HepG2 (cell line): Measurements from ENCODE around the gene CASR. TPM values are rescaled to one million over a fixed set of nuclear protein-coding genes. Genes with fewer than 3 reads are reported as not detected.

ENCODE experiments used
- ATAC-seq: fragments of 200-7000 bp; cut with Tn5 transposase; 3 replicates; pipeline ENCODE4 v1.9.1; 2020; ENCODE audit warnings: mild to moderate bottlenecking, moderate library complexity
- BruUV-seq: library from RNA; stranded (reverse); fragments of 400-500 nt; replicated peaks from 2 replicates; lab custom pipeline; 2021; lab: Mats Ljungman, UMichigan
- CTCF ChIA-PET: fragments of 300-600 bp; formaldehyde crosslinking; extraction: SDS; loops from one replicate; lab custom pipeline; 2021; ENCODE audit warnings: low total read pairs, inconsistent platforms, low intra/inter-chr PET ratio; lab: Yijun Ruan, JAX
- POLR2A ChIA-PET: fragments of 350-600 bp; sonication (Branson Sonifier 250); formaldehyde crosslinking; loops from one replicate; lab custom pipeline; 2020; ENCODE audit warnings: antibody characterized with exemption, inconsistent platforms; lab: Yijun Ruan, JAX
- DNase-seq: peaks from one replicate; pipeline ENCODE4 v3.0.0-alpha.2; 2015; ENCODE audit warnings: low spot score
- FAIRE-seq: peaks from 3 replicates; lab custom pipeline; 2011; peaks lifted over from hg19 to GRCh38; lab: Jason Lieb, UNC
- H2AFZ ChIP-seq: one replicate; pipeline ENCODE4 v1.6.1; 2011; ENCODE audit warnings: low read length, inconsistent platforms
- H3K27ac ChIP-seq: fragments of 300-600 bp; 3 replicates; pipeline ENCODE4 v1.8.0; 2011; ENCODE audit warnings: mixed run types, mild to moderate bottlenecking, mixed read lengths, low read length, inconsistent platforms; ENCODE audit not compliant: insufficient read depth; ENCODE audit errors: extremely low read length
- H3K27me3 ChIP-seq, 2 experiments: fragments of 200-600 bp in 1 of 2; 2 replicates in 1 of 2; 3 replicates in 1 of 2; pipeline versions ENCODE4 v1.6.0 to v1.8.0; 2011; ENCODE audit warnings: low read length in 2 of 2, mild to moderate bottlenecking in 2 of 2, moderate library complexity in 2 of 2, inconsistent platforms in 1 of 2; ENCODE audit not compliant: insufficient read depth in 2 of 2, control insufficient read depth in 1 of 2
- H3K36me3 ChIP-seq, 2 experiments: fragments of 200-600 bp in 1 of 2; replicated peaks in 1 of 2; 2 replicates in 1 of 2; 3 replicates in 1 of 2; pipeline versions ENCODE4 v1.5.1 to v1.8.0; 2011; ENCODE audit warnings: low read length in 2 of 2, inconsistent platforms in 1 of 2; ENCODE audit not compliant: insufficient read depth in 2 of 2, control insufficient read depth in 1 of 2
- H3K4me1 ChIP-seq: 2 replicates; pipeline ENCODE4 v1.5.1; 2012; ENCODE audit warnings: low read length, inconsistent platforms; ENCODE audit not compliant: insufficient read depth
- H3K4me2 ChIP-seq: 2 replicates; pipeline ENCODE4 v1.6.0; 2011; ENCODE audit warnings: low read depth, low read length, inconsistent platforms
- H3K4me3 ChIP-seq, 3 experiments: fragments of 200-600 bp in 1 of 3; sonication (generic), shearing (Covaris generic) in 1 of 3; replicated peaks in 1 of 3; 2 replicates each; pipeline ENCODE4 v1.5.1; 2011 to 2016; ENCODE audit warnings: low read length in 3 of 3, inconsistent platforms in 2 of 3, low read depth in 2 of 3, mild to moderate bottlenecking in 2 of 3, control low read depth in 1 of 3, mixed read lengths in 1 of 3; ENCODE audit not compliant: insufficient read depth in 1 of 3
- H3K79me2 ChIP-seq: one replicate; pipeline ENCODE4 v1.6.1; 2011; ENCODE audit warnings: low read length, inconsistent platforms; ENCODE audit not compliant: insufficient read depth
- H3K9ac ChIP-seq: 2 replicates; pipeline ENCODE4 v1.6.0; 2011; ENCODE audit warnings: mild to moderate bottlenecking, low read depth, low read length, inconsistent platforms; ENCODE audit not compliant: insufficient read depth
- H3K9me3 ChIP-seq: 2 replicates; pipeline ENCODE4 v1.5.1; 2012; ENCODE audit warnings: mild to moderate bottlenecking, low read length
- H4K20me1 ChIP-seq: 2 replicates; pipeline ENCODE4 v1.6.0; 2011; ENCODE audit warnings: inconsistent platforms, mild to moderate bottlenecking, low read length, moderate library complexity; ENCODE audit not compliant: insufficient read depth
- CHD2 ChIP-seq: IDR thresholded peaks from 2 replicates; pipeline ENCODE4 v1.6.1; 2011; ENCODE audit warnings: low read depth, low read length, improper control_type of control experiment
- HDAC2 ChIP-seq: sonication (generic); formaldehyde crosslinking; IDR thresholded peaks from 2 replicates; pipeline ENCODE4 v1.4.0; 2020; ENCODE audit warnings: missing genetic modification reagents
- HNRNPL ChIP-seq: fragments of 200-400 bp; formaldehyde crosslinking; IDR thresholded peaks from 2 replicates; pipeline ENCODE4 v1.6.1; 2017; ENCODE audit warnings: mild to moderate bottlenecking, low read depth, low read length
- HOXA7 ChIP-seq: sonication (generic); formaldehyde crosslinking; IDR thresholded peaks from 2 replicates; pipeline ENCODE4 v1.8.1; 2022; ENCODE audit warnings: mild to moderate bottlenecking, missing genetic modification reagents, moderate library complexity
- KLF9 ChIP-seq: IDR thresholded peaks from 2 replicates; pipeline ENCODE4 v1.6.1; 2016; ENCODE audit warnings: low read depth
- MAX ChIP-seq: IDR thresholded peaks from 2 replicates; pipeline ENCODE4 v1.6.1; 2012; ENCODE audit warnings: inconsistent platforms
- NFE2L1 ChIP-seq: sonication (generic); formaldehyde crosslinking; IDR thresholded peaks from 2 replicates; pipeline ENCODE4 v1.4.0; 2020; ENCODE audit warnings: missing genetic modification reagents, mild to moderate bottlenecking, borderline replicate concordance
- NFKB2 ChIP-seq: sonication (generic); formaldehyde crosslinking; IDR thresholded peaks from 2 replicates; pipeline ENCODE4 v1.4.0; 2020; ENCODE audit warnings: missing genetic modification reagents, borderline replicate concordance
- PAF1 ChIP-seq: IDR thresholded peaks from 2 replicates; pipeline ENCODE4 v1.6.1; 2016; ENCODE audit warnings: missing genetic modification reagents, missing compliant biosample characterization
- RFX3 ChIP-seq: IDR thresholded peaks from 2 replicates; pipeline ENCODE4 v1.6.1; 2016; ENCODE audit warnings: missing biosample characterization, missing genetic modification reagents
- RFXANK ChIP-seq: IDR thresholded peaks from 2 replicates; pipeline ENCODE4 v1.6.1; 2016
- ZFP90 ChIP-seq: sonication (generic); formaldehyde crosslinking; IDR thresholded peaks from 2 replicates; pipeline ENCODE4 v1.8.0; 2022; ENCODE audit warnings: missing genetic modification reagents, mild to moderate bottlenecking, inconsistent platforms, borderline replicate concordance
- ZNF274 ChIP-seq: sonication (generic); formaldehyde crosslinking; IDR thresholded peaks from 2 replicates; pipeline ENCODE4 v1.5.1; 2020; ENCODE audit warnings: mild to moderate bottlenecking, missing genetic modification reagents
- ZNF562 ChIP-seq: sonication (generic); formaldehyde crosslinking; IDR thresholded peaks from 2 replicates; pipeline ENCODE4 v1.8.0; 2022; ENCODE audit warnings: missing genetic modification reagents, borderline replicate concordance
- ZNF75D ChIP-seq: sonication (generic); formaldehyde crosslinking; IDR thresholded peaks from 2 replicates; pipeline ENCODE4 v1.8.1; 2023; ENCODE audit warnings: missing genetic modification reagents, mild to moderate bottlenecking, borderline replicate concordance
- ZNF879 ChIP-seq: sonication (generic); formaldehyde crosslinking; IDR thresholded peaks from 2 replicates; pipeline ENCODE4 v1.8.1; 2023; ENCODE audit warnings: missing genetic modification reagents
- ZSCAN31 ChIP-seq: sonication (generic); formaldehyde crosslinking; IDR thresholded peaks from 2 replicates; pipeline ENCODE4 v1.5.0; 2020; ENCODE audit warnings: low read depth, mild to moderate bottlenecking, missing genetic modification reagents
- WGBS: methylation state at CpG from one replicate; pipeline ENCODE4 v1.1.6; 2017; ENCODE audit warnings: low lambda C conversion rate; 5-methylcytosine and 5-hydroxymethylcytosine counted together
- in situ Hi-C: cut with HindIII; loops from 2 replicates; pipeline ENCODE4 v1.10.0; 2017; ENCODE audit warnings: low pct_unique_long_range_greater_than_20kb; ENCODE audit not compliant: extremely low pct_ligation_motif_present
- intact Hi-C: fragments of 100-400 bp; cut with micrococcal nuclease; formaldehyde crosslinking; loops from one replicate; pipeline ENCODE4 v1.10.0; 2022; ENCODE audit not compliant: unreplicated experiment
- polyA plus RNA-seq, 8 experiments: library from polyadenylated mRNA; depleted of rRNA in 3 of 8; stranded (reverse) in 7 of 8; unstranded in 1 of 8; fragments of >200 nt; fragmentation: Illumina TruSeq in 4 of 8; extraction: Trizol in 4 of 8; gene quantifications; 2 replicates each; pipeline versions ENCODE4 v1.2.1 to v1.2.3, GENCODE V29; 2011 to 2016; ENCODE audit warnings: low read depth in 4 of 8, missing spikeins in 1 of 8, mixed read lengths in 1 of 8; ENCODE audit not compliant: insufficient read depth in 1 of 8
- total RNA-seq, 5 experiments: library from RNA; depleted of rRNA; stranded (reverse); fragments of >200 nt; fragmentation: Illumina TruSeq; extraction: Trizol; gene quantifications; 2 replicates each; pipeline ENCODE4 v1.2.3, GENCODE V29; 2016; ENCODE audit warnings: low read depth in 1 of 5

Gene CASR
- total and polyA plus RNA-seq, 2 of the 13 experiments (the other 11 are each of a cell fraction or from before 2014, with no cell fraction given): not detected

DNA sequence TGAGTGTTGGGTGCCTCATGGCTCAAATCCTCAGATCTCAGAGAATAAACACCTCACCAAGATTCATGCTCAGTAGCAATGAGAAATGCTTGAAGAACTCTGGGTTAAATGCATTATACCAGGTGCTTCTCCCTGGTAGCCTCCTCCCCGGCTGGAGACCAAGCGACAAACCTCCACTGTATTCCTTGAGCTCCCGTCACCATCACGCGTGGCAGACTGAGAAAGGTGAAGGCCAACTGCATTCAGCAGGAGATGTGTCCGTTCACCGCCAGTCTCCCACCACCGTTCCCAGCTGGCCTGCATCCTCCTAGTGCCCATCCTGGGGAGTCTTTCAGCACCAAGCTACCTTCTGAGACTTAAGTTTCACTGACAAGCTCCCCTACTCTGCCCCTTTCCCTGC, 149.1 kb downstream of the CASR start:
- Histone ChIP-seq H3K27ac (no peak overlapping the region), H3K4me2 (no peak overlapping the region), H3K9ac (no peak overlapping the region), H3K4me1 (no peaks in the 10 kb centered on the region), H3K36me3 (no peaks in the 10 kb centered on the region), H3K4me3 (no peak overlapping the region), H4K20me1 (no peaks in the 10 kb centered on the region), H3K27me3 (no peaks in the 10 kb centered on the region), H2AFZ (no peak overlapping the region), H3K79me2 (no peaks in the 10 kb centered on the region), H3K9me3 (no peaks in the 10 kb centered on the region)
- ChIA-PET POLR2A (no interaction called here), CTCF (no interaction called here)
- 88% methylated on average over 8 of the region's 8 CpGs for WGBS
- TF ChIP-seq PAF1 (CRISPR knock-in tag) (no peak), ZNF562 (CRISPR knock-in tag) (no peak), ZNF879 (CRISPR knock-in tag) (no peak), HOXA7 (CRISPR knock-in tag) (no peak), ZNF75D (CRISPR knock-in tag) (no peak), MAX (no peak), KLF9 (CRISPR knock-in tag) (no peak), RFX3 (CRISPR knock-in tag) (no peak), ZSCAN31 (CRISPR knock-in tag) (no peak), RFXANK (CRISPR knock-in tag) (no peak), HDAC2 (CRISPR knock-in tag) (no peak), ZFP90 (CRISPR knock-in tag) (no peak), NFKB2 (CRISPR knock-in tag) (no peak), NFE2L1 (CRISPR knock-in tag) (no peak), CHD2 (no peak), ZNF274 (CRISPR knock-in tag) (no peak), HNRNPL (no peak)
- in situ Hi-C loops: no loop called here
- FAIRE-seq: no peak
- intact Hi-C loops: no loop called here
- no peak for DNase-seq
- ATAC-seq: no peak
- no TSS peak for BruUV-seq

Other genes with a start within 250 kb of the CASR start
- not detected in 2 replicates for gene ILDR1, start 161.4 kb upstream of the CASR start, total RNA-seq (2016; rRNA removed; fragmentation: Illumina TruSeq; extraction: Trizol)
- not detected in 2 replicates for gene ILDR1, start 161.4 kb upstream of the CASR start, polyA plus RNA-seq (2011; rRNA removed)
- gene CD86, start 128.3 kb upstream of the CASR start, total RNA-seq (2016; rRNA removed; fragmentation: Illumina TruSeq; extraction: Trizol): not detected in 2 replicates
- gene CD86, start 128.3 kb upstream of the CASR start, polyA plus RNA-seq (2011; rRNA removed): not detected in 2 replicates
- gene CSTA, start 141.6 kb downstream of the CASR start, total RNA-seq (2016; rRNA removed; fragmentation: Illumina TruSeq; extraction: Trizol): 11.0 and 13.9 TPM in 2 replicates
- 3.9 and 4.9 TPM in 2 replicates for gene CSTA, start 141.6 kb downstream of the CASR start, polyA plus RNA-seq (2011; rRNA removed)
- 152 and 233 TPM in 2 replicates for gene MIX23, start 199.6 kb downstream of the CASR start, total RNA-seq (2016; rRNA removed; fragmentation: Illumina TruSeq; extraction: Trizol)
- gene MIX23, start 199.6 kb downstream of the CASR start, polyA plus RNA-seq (2011; rRNA removed): 16.2 and 20.0 TPM in 2 replicates
- gene FAM162A, start 200.5 kb downstream of the CASR start, total RNA-seq (2016; rRNA removed; fragmentation: Illumina TruSeq; extraction: Trizol): 115 and 131 TPM in 2 replicates
- 141 and 155 TPM in 2 replicates for gene FAM162A, start 200.5 kb downstream of the CASR start, polyA plus RNA-seq (2011; rRNA removed)
- 3.6 and 4.5 TPM in 2 replicates for gene WDR5B, start 232.4 kb downstream of the CASR start, total RNA-seq (2016; rRNA removed; fragmentation: Illumina TruSeq; extraction: Trizol)
- gene WDR5B, start 232.4 kb downstream of the CASR start, polyA plus RNA-seq (2011; rRNA removed): 2.2 and 2.5 TPM in 2 replicates